K562 (cell line): Measurements from ENCODE around the gene MCFD2. TPM values are rescaled to one million over a fixed set of nuclear protein-coding genes. Genes with fewer than 3 reads are reported as not detected.

Experiments used
- DACH1 ChIP-seq: fragments of 450-650 bp; IDR thresholded peaks from 2 replicates; pipeline ENCODE4 v1.6.1; 2018; ENCODE audit not compliant: partially characterized antibody
- EP300 ChIP-seq: IDR thresholded peaks from 2 replicates; pipeline ENCODE4 v1.6.1; 2012; ENCODE audit warnings: low read length, improper control_type of control experiment
- HDAC2 ChIP-seq: fragments of 450-650 bp; IDR thresholded peaks from 2 replicates; pipeline ENCODE4 v1.6.1; 2016; ENCODE audit warnings: mild to moderate bottlenecking
- HNRNPH1 ChIP-seq: fragments of 200-400 bp; formaldehyde crosslinking; optimal IDR thresholded peaks from 2 replicates; pipeline ENCODE3; 2017; ENCODE audit warnings: low read depth, mild to moderate bottlenecking, low read length, moderate library complexity
- JUND ChIP-seq, 2 experiments: IDR thresholded peaks; 2 replicates in 1 of 2; 3 replicates in 1 of 2; pipeline ENCODE4 v1.6.1; 2011; ENCODE audit warnings: borderline replicate concordance in 2 of 2, low read depth in 2 of 2, low read length in 2 of 2, improper control_type of control experiment in 1 of 2, missing biosample characterization in 1 of 2, missing genetic modification characterization in 1 of 2, missing genetic modification reagents in 1 of 2
- MYC ChIP-seq, 2 experiments: fragments of 250-450 bp in 1 of 2; sonication (Bioruptor Pico) in 1 of 2; IDR thresholded peaks; 2 replicates each; pipeline versions ENCODE4 v1.5.1 to v1.6.1; 2012 to 2021; ENCODE audit warnings: low read depth in 2 of 2, borderline replicate concordance in 1 of 2, improper control_type of control experiment in 1 of 2, low read length in 1 of 2, mild to moderate bottlenecking in 1 of 2, moderate library complexity in 1 of 2
- NCOA4 ChIP-seq: fragments of 450-650 bp; IDR thresholded peaks from 2 replicates; pipeline ENCODE4 v1.6.1; 2018; ENCODE audit warnings: mild to moderate bottlenecking; ENCODE audit not compliant: partially characterized antibody
- SMAD1 ChIP-seq: fragments of 150-350 bp; IDR thresholded peaks from 2 replicates; pipeline ENCODE4 v1.6.1; 2014; ENCODE audit warnings: low read length, low read depth; ENCODE audit not compliant: partially characterized antibody
- ZNF175 ChIP-seq: fragments of 200-800 bp; sonication (Bioruptor generic); IDR thresholded peaks from 2 replicates; pipeline ENCODE4 v1.6.1; 2016; ENCODE audit warnings: low read depth, mild to moderate bottlenecking, missing genetic modification characterization, missing compliant biosample characterization
- ZNF23 ChIP-seq: fragments of 250-450 bp; sonication (Bioruptor Pico); IDR thresholded peaks from 2 replicates; pipeline ENCODE4 v1.4.0; 2020; ENCODE audit warnings: mild to moderate bottlenecking
- ZNF3 ChIP-seq: fragments of 250-450 bp; sonication (Bioruptor Pico); IDR thresholded peaks from 2 replicates; pipeline ENCODE4 v1.5.0; 2021; ENCODE audit warnings: mild to moderate bottlenecking, moderate library complexity
- ZNF384 ChIP-seq: IDR thresholded peaks from 2 replicates; pipeline ENCODE4 v1.6.1; 2012; ENCODE audit warnings: low read depth, low read length, improper control_type of control experiment
- ZNF695 ChIP-seq: fragments of 450-650 bp; formaldehyde crosslinking; IDR thresholded peaks from 2 replicates; pipeline ENCODE4 v1.4.0; 2020; ENCODE audit warnings: mild to moderate bottlenecking, moderate library complexity
- polyA plus RNA-seq, 8 experiments: library from polyadenylated mRNA; depleted of rRNA in 4 of 8; stranded (reverse) in 5 of 8; unstranded in 3 of 8; fragments of >200 nt; fragmentation: Nextera tagmentation in 2 of 8; fragmentation: Illumina TruSeq in 1 of 8; extraction: Ambion mirVana in 2 of 8; extraction: Trizol in 1 of 8; gene quantifications; 2 replicates each; pipeline versions ENCODE4 v1.2.1 to v1.2.3, GENCODE V29; 2011 to 2014; ENCODE audit warnings: inconsistent platforms in 1 of 8, missing spikeins in 1 of 8
- total RNA-seq, 7 experiments: library from RNA; depleted of rRNA in 6 of 7; stranded (reverse); fragments of >200 nt in 6 of 7; fragmentation: Illumina TruSeq in 2 of 7; extraction: Trizol in 2 of 7; gene quantifications; 2 replicates each; pipeline versions ENCODE4 v1.2.1 to v1.2.3, GENCODE V29; 2011 to 2021; ENCODE audit warnings: low replicate concordance in 1 of 7
- TF ChIP-seq, protein P1 (sequence below), 2 experiments: fragments of 250-450 bp in 1 of 2; fragments of 450-650 bp in 1 of 2; sonication (Bioruptor Pico) in 1 of 2; IDR thresholded peaks; 2 replicates each; pipeline versions ENCODE4 v1.6.1 to v1.8.0; 2016 to 2021; ENCODE audit warnings: mild to moderate bottlenecking in 2 of 2, moderate library complexity in 2 of 2, missing compliant biosample characterization in 1 of 2, missing genetic modification characterization in 1 of 2
- TF ChIP-seq, protein P2 (sequence below): fragments of 250-450 bp; sonication (Bioruptor Pico); IDR thresholded peaks from 2 replicates; pipeline ENCODE4 v1.4.0; 2020; ENCODE audit warnings: mild to moderate bottlenecking, moderate library complexity
- TF ChIP-seq, protein P3 (sequence below): fragments of 250-450 bp; sonication (Bioruptor Pico); IDR thresholded peaks from 2 replicates; pipeline ENCODE4 v1.9.0; 2021; ENCODE audit warnings: mild to moderate bottlenecking, inconsistent platforms
- TF ChIP-seq, protein P4 (sequence below): fragments of 250-450 bp; sonication (Bioruptor Pico); IDR thresholded peaks from 2 replicates; pipeline ENCODE4 v1.4.0; 2020; ENCODE audit warnings: mild to moderate bottlenecking, moderate library complexity
- TF ChIP-seq, protein P5 (sequence below): sonication (generic); formaldehyde crosslinking; IDR thresholded peaks from 2 replicates; pipeline ENCODE4 v1.8.0; 2022; ENCODE audit warnings: mild to moderate bottlenecking, missing genetic modification reagents

The MCFD2 gene
- total and polyA plus RNA-seq, 9 of the 15 experiments (the other 6 are each of a cell fraction or from before 2014, with no cell fraction given) = 78.6 to 237 (median 123) TPM

DNA sequence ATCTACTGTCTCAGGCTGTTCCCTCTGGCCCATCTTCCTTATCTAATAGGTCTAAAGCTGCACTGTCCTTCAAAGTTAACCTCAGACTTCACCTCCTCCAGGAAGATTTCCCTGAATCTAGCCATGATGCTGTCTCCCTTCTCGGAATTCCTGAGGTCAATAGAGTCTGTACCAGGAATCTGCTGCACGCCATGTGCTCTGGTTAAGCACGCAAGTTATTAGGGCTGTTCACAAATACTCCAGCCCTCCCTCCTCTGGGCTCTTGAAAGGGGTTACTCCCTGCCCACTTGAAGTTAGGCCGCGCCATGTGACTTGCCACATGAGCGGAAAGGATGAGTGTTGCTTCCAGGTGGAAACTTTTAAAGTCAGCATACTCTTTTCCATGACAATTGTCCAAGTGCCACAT, 43.6 kb downstream of the MCFD2 start (continued):
- TF ChIP-seq, protein P1, sequence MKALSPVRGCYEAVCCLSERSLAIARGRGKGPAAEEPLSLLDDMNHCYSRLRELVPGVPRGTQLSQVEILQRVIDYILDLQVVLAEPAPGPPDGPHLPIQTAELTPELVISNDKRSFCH (CRISPR knock-in tag; IDR thresholded peaks at IDR 0.05) = no peak
- TF ChIP-seq, protein P1 (tag; IDR thresholded peaks at IDR 0.05) = peak; percentile 72
- no peak for TF ChIP-seq ZNF384
- peak; percentile 36 for TF ChIP-seq EP300
- TF ChIP-seq DACH1 = no peak
- TF ChIP-seq ZNF175 = no peak
- TF ChIP-seq, protein P2, sequence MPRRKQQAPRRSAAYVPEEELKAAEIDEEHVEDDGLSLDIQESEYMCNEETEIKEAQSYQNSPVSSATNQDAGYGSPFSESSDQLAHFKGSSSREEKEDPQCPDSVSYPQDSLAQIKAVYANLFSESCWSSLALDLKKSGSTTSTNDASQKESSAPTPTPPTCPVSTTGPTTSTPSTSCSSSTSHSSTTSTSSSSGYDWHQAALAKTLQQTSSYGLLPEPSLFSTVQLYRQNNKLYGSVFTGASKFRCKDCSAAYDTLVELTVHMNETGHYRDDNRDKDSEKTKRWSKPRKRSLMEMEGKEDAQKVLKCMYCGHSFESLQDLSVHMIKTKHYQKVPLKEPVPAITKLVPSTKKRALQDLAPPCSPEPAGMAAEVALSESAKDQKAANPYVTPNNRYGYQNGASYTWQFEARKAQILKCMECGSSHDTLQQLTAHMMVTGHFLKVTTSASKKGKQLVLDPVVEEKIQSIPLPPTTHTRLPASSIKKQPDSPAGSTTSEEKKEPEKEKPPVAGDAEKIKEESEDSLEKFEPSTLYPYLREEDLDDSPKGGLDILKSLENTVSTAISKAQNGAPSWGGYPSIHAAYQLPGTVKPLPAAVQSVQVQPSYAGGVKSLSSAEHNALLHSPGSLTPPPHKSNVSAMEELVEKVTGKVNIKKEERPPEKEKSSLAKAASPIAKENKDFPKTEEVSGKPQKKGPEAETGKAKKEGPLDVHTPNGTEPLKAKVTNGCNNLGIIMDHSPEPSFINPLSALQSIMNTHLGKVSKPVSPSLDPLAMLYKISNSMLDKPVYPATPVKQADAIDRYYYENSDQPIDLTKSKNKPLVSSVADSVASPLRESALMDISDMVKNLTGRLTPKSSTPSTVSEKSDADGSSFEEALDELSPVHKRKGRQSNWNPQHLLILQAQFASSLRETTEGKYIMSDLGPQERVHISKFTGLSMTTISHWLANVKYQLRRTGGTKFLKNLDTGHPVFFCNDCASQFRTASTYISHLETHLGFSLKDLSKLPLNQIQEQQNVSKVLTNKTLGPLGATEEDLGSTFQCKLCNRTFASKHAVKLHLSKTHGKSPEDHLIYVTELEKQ (CRISPR knock-in tag) = no peak
- no peak for TF ChIP-seq JUND (IDR thresholded peaks at IDR 0.05; ENCODE audit: borderline replicate concordance, low read depth, low read length)
- TF ChIP-seq JUND (tag; IDR thresholded peaks at IDR 0.05; ENCODE audit: borderline replicate concordance, low read depth, low read length) = peak; percentile 47; the same call in 1 of the 3 replicates
- TF ChIP-seq, protein P3, sequence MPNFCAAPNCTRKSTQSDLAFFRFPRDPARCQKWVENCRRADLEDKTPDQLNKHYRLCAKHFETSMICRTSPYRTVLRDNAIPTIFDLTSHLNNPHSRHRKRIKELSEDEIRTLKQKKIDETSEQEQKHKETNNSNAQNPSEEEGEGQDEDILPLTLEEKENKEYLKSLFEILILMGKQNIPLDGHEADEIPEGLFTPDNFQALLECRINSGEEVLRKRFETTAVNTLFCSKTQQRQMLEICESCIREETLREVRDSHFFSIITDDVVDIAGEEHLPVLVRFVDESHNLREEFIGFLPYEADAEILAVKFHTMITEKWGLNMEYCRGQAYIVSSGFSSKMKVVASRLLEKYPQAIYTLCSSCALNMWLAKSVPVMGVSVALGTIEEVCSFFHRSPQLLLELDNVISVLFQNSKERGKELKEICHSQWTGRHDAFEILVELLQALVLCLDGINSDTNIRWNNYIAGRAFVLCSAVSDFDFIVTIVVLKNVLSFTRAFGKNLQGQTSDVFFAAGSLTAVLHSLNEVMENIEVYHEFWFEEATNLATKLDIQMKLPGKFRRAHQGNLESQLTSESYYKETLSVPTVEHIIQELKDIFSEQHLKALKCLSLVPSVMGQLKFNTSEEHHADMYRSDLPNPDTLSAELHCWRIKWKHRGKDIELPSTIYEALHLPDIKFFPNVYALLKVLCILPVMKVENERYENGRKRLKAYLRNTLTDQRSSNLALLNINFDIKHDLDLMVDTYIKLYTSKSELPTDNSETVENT (CRISPR knock-in tag) = no peak
- TF ChIP-seq, protein P4, sequence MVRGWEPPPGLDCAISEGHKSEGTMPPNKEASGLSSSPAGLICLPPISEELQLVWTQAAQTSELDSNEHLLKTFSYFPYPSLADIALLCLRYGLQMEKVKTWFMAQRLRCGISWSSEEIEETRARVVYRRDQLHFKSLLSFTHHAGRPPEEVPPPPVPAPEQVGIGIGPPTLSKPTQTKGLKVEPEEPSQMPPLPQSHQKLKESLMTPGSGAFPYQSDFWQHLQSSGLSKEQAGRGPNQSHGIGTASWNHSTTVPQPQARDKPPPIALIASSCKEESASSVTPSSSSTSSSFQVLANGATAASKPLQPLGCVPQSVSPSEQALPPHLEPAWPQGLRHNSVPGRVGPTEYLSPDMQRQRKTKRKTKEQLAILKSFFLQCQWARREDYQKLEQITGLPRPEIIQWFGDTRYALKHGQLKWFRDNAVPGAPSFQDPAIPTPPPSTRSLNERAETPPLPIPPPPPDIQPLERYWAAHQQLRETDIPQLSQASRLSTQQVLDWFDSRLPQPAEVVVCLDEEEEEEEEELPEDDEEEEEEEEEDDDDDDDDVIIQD (CRISPR knock-in tag) = no peak
- no peak for TF ChIP-seq ZNF3 (CRISPR knock-in tag)
- TF ChIP-seq, protein P5, sequence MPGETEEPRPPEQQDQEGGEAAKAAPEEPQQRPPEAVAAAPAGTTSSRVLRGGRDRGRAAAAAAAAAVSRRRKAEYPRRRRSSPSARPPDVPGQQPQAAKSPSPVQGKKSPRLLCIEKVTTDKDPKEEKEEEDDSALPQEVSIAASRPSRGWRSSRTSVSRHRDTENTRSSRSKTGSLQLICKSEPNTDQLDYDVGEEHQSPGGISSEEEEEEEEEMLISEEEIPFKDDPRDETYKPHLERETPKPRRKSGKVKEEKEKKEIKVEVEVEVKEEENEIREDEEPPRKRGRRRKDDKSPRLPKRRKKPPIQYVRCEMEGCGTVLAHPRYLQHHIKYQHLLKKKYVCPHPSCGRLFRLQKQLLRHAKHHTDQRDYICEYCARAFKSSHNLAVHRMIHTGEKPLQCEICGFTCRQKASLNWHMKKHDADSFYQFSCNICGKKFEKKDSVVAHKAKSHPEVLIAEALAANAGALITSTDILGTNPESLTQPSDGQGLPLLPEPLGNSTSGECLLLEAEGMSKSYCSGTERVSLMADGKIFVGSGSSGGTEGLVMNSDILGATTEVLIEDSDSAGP (CRISPR knock-in tag) = no peak
- no peak for TF ChIP-seq ZNF695 (CRISPR knock-in tag)
- TF ChIP-seq HDAC2 = no peak; the same call in 1 of the 2 replicates
- TF ChIP-seq SMAD1 = no peak
- no peak for TF ChIP-seq NCOA4
- TF ChIP-seq ZNF23 (CRISPR knock-in tag) = no peak
- peak; percentile 81 for TF ChIP-seq MYC (IDR thresholded peaks at IDR 0.05; ENCODE audit: low read depth, low read length)
- TF ChIP-seq MYC (CRISPR knock-in tag; IDR thresholded peaks at IDR 0.05; ENCODE audit: borderline replicate concordance, low read depth) = no peak
- TF ChIP-seq HNRNPH1 = no peak
